Measurements from ENCODE around the gene RUVBL1.

Gene RUVBL1

GRCh38 chr3:128080323-128081080 is 43.1 kb downstream of the RUVBL1 start:
- TF ChIP-seq CTCF (IDR thresholded peaks at IDR 0.05; ENCODE audit: low read depth, low read length, poor library complexity, severe bottlenecking) (no peak), EZH2phosphoT487 (IDR thresholded peaks at IDR 0.05; ENCODE audit: borderline replicate concordance, low read length) (no peak)
- Histone ChIP-seq H3K9me2 (replicated peaks; ENCODE audit: control insufficient read depth, low read length) (no peaks in the 10 kb centered on the region), H3K27ac (ENCODE audit: low read depth, low read length) (no peak overlapping the region), H3K36me3 (ENCODE audit: control insufficient read depth, low read length) (peaks cover 72% of the 10 kb centered on the region), H3K27me3 (ENCODE audit: control insufficient read depth, low read length) (no peaks in the 10 kb centered on the region), H3F3A (ENCODE audit: control insufficient read depth, insufficient read depth) (peaks cover 3% of the 10 kb centered on the region), H3K4me2 (ENCODE audit: low read length) (no peak overlapping the region), H3K9me3 (ENCODE audit: control insufficient read depth, insufficient read depth, low read length) (no peaks in the 10 kb centered on the region), H3K79me2 (ENCODE audit: control insufficient read depth, low read length) (0 out of 2 replicates have a peak, but pooled peaks cover 3% of the 10 kb centered on the region), H4K20me1 (ENCODE audit: control insufficient read depth, insufficient read depth, low read depth, low read length) (peaks cover 4% of the 10 kb centered on the region; the same call in 1 of the 2 replicates), H3K4me3 (ENCODE audit: low read length) (no peak overlapping the region), H3K4me1 (ENCODE audit: control insufficient read depth, low read length) (peaks cover 25% of the 10 kb centered on the region)

GRCh38 chr3:128079823-128080222 is 43.8 kb downstream of the RUVBL1 start:
- Histone ChIP-seq H3K4me2 (ENCODE audit: low read length) (no peak overlapping the region), H3K4me1 (ENCODE audit: control insufficient read depth, low read length) (peaks cover 25% of the 10 kb centered on the region), H3K79me2 (ENCODE audit: control insufficient read depth, low read length) (peaks cover 3% of the 10 kb centered on the region), H3K27me3 (ENCODE audit: control insufficient read depth, low read length) (no peaks in the 10 kb centered on the region), H3K9me3 (ENCODE audit: control insufficient read depth, insufficient read depth, low read length) (no peaks in the 10 kb centered on the region), H3K9me2 (replicated peaks; ENCODE audit: control insufficient read depth, low read length) (no peaks in the 10 kb centered on the region), H3K27ac (ENCODE audit: low read depth, low read length) (no peak overlapping the region), H4K20me1 (ENCODE audit: control insufficient read depth, insufficient read depth, low read depth, low read length) (peaks cover 9% of the 10 kb centered on the region; the same call in 1 of the 2 replicates), H3K36me3 (ENCODE audit: control insufficient read depth, low read length) (peaks cover 72% of the 10 kb centered on the region), H3F3A (ENCODE audit: control insufficient read depth, insufficient read depth) (peaks cover 7% of the 10 kb centered on the region), H3K4me3 (ENCODE audit: low read length) (no peak overlapping the region)
- TF ChIP-seq CTCF (IDR thresholded peaks at IDR 0.05; ENCODE audit: low read depth, low read length, poor library complexity, severe bottlenecking): no peak

GRCh38 chr3:128078875-128079274 is 44.7 kb downstream of the RUVBL1 start:
- Histone ChIP-seq H3K36me3 (ENCODE audit: control insufficient read depth, low read length) (peaks cover 69% of the 10 kb centered on the region), H3F3A (ENCODE audit: control insufficient read depth, insufficient read depth) (peaks cover 13% of the 10 kb centered on the region), H3K27me3 (ENCODE audit: control insufficient read depth, low read length) (no peaks in the 10 kb centered on the region), H4K20me1 (ENCODE audit: control insufficient read depth, insufficient read depth, low read depth, low read length) (peaks cover 13% of the 10 kb centered on the region), H3K9me2 (replicated peaks; ENCODE audit: control insufficient read depth, low read length) (no peaks in the 10 kb centered on the region), H3K4me3 (ENCODE audit: low read length) (no peak overlapping the region), H3K9me3 (ENCODE audit: control insufficient read depth, insufficient read depth, low read length) (no peaks in the 10 kb centered on the region), H3K4me2 (ENCODE audit: low read length) (no peak overlapping the region), H3K27ac (ENCODE audit: low read depth, low read length) (no peak overlapping the region), H3K4me1 (ENCODE audit: control insufficient read depth, low read length) (peaks cover 25% of the 10 kb centered on the region), H3K79me2 (ENCODE audit: control insufficient read depth, low read length) (peaks cover 7% of the 10 kb centered on the region)
- TF ChIP-seq EZH2phosphoT487 (IDR thresholded peaks at IDR 0.05; ENCODE audit: borderline replicate concordance, low read length) (no peak), CTCF (IDR thresholded peaks at IDR 0.05; ENCODE audit: low read depth, low read length, poor library complexity, severe bottlenecking) (no peak)

Measured in DOHH2 (cell line).